Left forelimb (tissue), 1 donor: Measurements from ENCODE around the gene PARD3B.

Source experiments
- DNase-seq: peaks from one replicate; pipeline ENCODE4 v3.0.0-alpha.2; 2018; ENCODE audit warnings: low spot score

PARD3B gene

DNA sequence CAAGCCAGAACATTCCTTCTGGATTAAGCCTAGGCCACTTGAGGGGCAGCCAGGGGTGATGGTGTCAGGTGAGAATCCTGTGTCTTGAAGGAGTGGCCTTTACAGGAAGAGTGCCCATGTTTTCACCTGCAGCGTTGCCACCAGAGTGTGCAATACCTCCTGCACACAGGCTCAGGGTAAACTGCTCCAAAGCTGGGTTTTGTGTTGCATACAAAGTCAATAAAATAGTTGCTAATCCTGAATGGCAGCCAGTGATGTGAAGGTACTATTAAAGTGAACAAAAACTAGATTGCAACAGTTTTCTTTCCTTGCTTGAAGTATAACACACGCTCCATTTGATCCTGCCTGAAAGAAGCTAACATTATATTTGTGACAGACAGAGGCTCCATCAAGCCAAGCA, 1072.6 kb downstream of the PARD3B start:
- DNase-seq, result no peak

DNA sequence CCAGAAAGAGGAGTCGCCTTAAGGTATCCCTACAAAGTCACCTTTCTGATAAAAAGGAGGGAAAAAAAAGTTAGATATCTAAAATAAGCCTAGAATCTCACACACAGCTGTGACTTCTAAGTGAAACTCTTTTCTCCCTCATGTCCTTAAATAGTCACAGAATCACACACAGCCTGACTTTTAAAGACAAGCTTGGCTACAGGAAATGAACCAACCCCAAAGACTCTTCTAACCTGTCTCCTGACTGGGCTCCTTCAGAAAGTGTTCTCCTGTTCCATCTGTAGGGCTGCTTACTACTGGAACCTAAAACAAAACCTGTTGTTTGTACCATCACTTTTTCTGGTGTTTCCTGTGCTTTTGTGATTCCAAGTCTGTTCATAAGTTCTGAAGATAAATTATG, 1074.3 kb downstream of the PARD3B start:
- DNase-seq, result no peak

DNA sequence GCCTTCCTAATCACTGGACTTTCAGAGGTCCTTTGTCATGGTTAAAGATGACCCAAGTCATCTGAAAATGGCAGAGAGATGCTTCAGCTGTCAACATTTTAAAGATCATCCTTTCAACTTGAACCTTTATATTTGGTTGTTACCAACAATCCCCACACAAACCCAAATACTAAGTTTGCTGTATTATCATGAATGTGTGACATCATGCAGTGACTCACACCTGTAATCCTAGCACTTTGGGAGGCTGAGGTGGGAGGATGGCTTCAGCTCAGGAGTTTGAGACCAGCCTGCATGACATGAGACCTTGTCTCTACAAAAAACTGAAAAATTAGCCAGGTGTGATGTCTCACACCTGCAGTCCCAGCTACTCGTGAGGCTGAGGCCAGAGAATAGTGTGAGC, 1081.8 kb downstream of the PARD3B start:
- no peak for DNase-seq

DNA sequence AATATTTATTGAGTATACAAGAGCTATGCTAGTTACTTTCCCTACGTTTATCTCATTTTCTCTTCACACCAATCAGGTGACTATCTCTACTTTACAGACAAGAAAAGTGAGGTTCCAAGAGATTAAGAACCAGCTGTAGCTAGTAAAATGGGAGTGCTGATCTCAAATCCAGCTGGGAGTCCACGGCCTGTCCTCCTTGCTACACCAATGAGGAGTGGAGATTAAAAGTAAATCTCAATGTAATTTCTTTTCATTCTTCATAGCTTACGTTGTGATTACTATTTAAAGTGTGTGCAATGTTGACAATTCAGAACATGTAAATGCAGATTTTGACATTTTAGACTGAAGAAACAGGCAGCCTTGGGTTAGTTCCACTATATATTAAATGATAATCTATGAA, 1083.1 kb downstream of the PARD3B start:
- DNase-seq, result no peak

DNA sequence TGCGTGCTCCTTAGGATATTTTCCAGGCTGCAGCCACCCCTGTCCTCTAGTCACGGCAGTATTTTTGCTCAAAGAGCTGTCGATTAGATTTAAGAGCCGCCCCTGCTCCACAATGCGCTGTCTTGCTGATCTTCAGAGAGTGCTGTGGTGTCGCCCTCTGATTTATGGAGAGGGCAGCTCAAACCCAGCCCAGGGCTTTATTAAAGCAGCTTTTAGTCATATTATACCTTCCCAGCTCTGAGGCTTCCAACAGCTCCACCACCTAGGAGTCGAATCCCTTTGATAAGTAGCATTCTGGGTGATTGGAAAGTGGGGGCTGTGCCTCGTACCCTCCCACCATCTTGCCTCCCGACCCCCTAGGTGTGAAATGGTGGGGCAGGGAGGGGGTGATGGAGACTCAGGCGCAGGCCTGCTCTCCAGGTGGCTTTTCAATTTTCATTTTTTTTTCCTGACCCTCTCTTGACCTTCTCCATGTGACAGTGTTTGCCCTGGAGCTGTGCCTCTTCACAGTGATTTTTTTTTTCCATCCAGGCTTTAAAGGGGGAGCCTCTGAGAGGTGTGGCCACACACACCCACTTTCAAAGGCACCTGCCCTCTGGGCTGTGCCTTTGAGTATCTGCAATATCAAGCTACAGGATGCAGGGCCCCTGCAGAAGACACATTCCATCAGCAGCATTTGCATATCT, 1084.0 kb downstream of the PARD3B start:
- no peak for DNase-seq

DNA sequence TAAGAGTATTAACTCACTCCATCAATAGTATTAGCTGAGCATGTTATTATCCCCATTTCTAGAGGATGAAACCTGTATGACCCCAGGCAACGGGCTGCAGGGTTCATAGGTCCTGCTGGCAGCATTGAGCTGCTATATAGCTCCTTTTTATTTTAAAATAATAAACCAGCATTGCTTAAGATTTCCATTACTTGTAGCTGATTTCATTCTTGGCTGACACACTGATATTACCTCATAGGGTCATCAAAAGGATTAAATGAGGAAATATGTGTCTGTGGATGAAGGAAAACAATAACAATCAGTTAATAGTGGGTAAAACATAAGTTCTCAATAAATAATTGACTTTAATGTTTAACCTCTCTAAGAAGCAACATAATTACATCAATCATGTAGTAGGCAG, 1088.7 kb downstream of the PARD3B start:
- DNase-seq, result no peak

DNA sequence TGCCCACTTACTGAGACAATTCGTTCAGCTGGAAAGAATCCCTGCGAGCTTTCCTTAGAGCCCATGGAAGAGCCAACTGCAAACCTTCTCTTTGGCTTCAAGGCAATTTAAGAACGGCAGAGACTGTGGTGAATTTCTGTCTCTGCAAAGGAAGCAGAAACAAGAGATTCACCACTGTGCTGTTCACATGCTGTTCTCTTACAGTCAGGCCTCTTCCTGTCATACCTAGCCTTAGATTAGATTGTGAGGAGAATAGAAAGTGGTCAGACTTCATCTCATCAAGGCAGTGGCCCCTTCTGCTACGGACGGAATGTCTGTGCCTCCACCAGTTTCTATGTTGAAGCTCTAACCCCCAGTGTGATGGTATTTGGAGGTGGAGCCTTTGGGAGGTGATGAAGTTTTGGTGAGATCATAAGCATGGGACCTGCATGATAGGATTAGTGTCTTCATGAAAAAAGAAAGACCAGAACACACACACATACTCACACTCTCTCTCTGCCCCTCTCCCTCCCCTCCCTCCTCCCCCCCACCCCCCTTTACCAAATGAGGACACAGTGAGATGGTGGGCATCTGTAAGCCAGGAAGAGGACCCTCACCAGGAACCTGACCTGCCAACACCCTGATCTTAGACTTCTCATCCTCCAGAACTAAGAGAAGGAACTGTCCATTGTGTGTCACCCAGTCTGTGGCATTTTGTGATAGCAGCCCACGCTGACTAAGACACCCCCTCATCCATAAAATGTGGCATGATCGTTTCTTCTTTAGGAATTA, 1091.5 kb downstream of the PARD3B start:
- no peak for DNase-seq

DNA sequence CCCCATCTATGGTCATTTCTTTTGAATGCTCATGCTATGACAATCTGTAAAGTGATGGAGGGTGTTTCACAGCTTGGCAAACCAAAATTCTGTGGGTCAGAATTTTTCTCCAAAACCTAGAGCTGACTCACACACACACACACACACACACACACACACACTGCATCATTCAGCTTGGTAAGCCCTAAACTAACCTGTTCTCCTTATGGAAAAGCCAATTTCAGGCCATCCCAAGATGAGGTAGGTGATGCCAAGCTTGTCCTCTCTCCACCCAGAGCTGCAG, 1092.0 kb downstream of the PARD3B start:
- DNase-seq, result no peak

DNA sequence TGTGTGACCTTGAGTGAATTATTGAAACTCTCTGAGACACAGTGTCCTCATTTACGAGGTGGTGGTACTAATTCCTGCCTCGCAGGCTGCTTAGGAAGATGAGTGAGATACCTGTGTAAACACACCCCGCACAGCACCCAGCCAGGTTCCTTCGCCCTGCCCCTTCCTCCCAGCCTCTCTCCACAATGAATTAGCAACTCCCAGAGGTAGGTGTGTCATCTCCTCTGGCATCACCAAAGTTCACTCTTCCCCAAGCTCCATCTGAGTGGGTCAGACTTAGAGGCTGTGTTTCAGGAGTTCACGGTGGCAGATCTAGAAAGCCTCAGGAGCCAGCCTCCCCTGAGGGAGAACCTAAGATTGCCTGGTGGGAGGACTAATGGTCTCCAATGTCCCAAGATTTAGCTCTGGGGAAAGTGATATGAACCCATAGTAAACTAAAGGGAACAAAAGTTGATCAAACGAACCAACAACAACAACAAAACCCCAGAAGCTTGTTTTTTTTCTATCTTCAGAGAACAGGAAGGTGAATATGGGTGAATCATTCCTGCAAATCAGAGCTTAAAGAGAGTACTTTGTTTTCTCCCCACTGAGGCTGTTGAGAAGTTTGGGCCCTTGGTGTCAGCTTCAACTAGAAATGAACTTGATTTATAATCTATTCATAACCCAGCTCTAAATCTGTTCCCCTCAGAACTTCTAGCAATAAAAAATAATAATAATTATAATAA, 1092.7 kb downstream of the PARD3B start:
- no peak for DNase-seq

DNA sequence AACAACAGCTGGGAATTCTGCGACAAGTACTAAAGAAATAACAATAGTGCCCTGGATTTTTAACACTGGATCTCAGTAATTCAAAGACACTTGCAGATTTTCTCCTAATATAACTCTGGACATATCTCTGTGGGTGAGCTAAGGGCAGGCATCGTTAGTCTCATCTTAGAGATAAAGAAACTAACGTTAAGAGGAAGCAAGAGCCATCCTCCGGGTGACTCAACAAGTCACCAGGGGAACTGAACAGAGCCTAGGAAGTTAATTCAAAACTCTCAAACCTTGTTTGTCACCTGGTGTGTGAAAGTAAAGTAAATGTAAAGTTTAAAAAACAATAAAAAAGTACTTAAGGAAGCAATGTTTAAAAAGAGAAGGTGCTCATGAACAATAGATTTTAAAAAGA, 1095.4 kb downstream of the PARD3B start:
- DNase-seq, result no peak

DNA sequence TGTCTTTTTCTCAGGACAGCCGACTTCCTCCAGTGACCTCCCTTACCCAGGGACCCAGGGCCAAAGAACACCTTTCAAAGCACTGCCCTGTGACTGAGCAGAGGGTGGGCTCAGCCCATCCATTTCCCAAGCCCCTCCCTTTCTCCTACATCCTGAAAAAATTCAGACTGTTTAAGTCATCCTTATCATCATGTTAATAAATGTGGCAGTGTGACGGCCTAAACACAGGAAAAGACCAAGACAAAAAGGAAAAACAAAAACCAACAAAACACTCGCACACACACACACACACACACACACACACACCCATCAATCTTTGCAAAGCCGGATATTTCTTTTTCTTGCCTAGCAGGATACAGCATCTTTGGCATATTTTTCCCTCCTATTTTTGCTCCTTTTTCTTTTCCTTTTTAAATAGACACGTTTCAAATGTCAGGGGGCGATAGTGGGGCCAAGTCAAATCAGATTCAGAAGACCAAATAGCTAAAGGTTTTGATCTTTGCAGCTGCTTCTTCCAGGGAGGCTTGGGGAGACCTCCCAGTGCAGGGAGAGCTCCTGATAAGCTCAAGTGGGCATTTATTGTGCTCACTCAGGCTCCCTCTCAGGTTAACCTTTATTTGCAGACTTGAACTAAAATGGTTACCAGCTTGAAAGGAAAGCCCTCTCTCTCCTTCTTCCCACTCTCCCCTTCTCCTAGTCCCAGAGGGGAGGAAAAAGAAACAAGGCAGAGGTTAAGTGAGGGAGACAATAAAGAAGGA, 1097.5 kb downstream of the PARD3B start:
- DNase-seq, result no peak

DNA sequence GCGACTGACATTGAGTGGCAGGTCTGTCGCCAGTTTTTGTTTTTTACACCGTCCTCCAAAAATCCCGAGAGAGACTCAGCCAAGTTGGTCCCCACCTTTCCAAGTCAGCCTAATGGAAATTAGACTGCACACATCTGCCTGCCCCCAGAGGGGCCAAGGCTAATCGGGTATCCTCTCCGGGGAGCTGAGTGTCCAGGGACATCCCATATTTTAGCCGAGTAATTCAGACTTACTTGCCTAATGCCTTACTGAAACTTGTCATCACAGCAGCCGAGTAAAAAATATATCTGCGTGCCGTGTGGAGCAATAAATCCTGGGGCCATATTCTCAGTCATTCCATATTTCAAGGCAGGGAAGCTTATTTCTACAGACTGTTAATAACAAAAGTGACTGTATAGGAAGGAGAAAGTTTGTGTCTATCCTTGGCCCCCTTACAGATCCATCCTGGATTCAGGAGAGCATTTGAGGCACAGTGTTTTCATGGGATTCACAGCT, 1098.2 kb downstream of the PARD3B start:
- DNase-seq, result no peak

DNA sequence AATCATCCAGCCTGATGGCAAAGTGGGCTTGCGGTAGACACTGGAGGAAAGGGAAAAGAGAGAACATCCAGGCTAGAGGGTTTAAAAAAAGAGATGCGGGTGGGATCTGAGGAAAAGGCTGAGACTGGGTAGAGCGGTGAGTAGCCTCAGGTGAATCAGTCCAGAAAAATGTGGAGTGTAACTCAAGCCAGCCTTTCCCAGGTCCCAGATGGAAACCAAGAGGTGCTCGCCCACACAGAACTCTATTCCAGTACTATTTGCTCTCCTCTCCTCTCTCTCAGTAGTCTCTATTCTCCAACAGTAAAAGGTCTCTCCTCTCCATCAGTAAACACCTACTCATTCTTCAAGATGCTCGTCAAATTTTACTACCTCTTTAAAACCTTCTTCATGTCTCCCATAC, 1098.7 kb downstream of the PARD3B start:
- no peak for DNase-seq

DNA sequence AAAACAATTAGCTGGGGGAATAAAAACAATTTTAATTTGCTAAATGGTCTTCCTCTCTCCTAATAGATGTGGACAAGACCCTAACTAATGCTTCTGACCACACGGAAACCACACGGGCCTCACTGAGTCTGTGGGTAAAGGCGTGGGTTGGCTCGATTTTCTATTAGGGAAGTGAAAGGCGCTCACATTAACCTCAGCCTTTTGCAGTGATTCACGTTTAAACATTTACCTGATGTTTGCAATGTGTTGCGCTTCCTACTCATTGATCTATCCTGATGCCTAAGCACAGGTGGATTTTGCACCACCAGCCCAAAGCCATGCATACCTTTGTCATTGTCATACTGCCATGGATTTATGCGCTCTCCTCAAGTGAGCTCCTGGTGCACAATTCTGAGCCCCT, 1101.4 kb downstream of the PARD3B start:
- no peak for DNase-seq

DNA sequence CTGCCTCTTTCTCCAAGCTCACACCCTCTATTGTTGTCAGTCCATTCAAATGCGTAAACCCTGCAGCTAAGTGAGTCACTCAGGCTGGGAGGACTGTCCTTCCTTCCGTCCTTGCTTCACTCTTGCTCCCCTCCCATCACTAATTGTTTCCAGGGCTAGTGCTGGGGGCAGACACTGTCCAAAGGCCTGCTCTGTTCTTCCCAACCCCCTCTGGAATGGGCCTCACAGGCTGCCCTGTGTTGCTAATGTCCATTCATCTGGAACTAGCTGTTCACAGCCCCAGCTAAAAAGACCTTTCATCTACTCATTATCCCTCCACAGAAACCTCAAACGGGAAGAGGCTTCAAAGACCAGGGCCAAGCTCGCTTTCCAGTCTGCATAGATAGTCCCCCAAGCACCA, 1105.2 kb downstream of the PARD3B start:
- DNase-seq, result no peak

DNA sequence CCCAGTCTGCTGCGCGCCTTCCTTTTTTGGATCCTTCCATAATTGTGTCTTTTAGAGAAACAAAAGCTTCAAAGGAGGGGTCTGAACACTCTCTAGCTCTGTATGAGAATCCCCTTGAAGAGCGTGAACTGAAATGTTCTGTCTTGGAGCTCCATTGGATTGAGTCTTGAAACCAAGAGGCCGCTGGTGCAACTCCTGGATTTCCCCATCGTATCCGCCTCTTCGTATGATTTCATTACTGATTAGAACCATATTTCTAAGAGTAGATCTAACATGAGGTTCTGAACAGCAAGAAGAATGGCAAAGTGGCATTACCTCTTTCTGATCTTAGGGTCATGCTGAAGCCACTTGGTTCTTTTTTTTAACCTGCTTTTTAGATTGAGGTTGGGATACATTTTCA, 1105.7 kb downstream of the PARD3B start:
- DNase-seq, result no peak

DNA sequence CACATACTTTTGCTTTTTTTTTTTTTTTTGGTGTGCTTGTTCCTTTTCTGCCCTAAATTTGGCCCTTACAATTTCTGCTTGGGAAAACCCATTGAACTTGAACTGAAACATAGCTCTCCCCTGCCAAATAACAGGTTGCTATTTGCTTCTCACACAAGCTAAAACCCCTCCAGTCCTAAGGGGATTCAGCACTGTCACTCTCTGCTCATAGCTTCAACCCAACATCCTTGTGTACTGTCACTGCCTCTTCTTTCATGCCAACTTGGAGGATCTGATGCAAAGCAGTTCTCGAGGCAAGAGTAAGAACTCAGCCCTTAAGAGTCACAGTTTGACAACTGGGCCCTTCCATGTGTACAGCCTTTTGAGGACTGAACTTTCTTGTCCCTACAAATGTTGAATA, 1106.4 kb downstream of the PARD3B start:
- no peak for DNase-seq

DNA sequence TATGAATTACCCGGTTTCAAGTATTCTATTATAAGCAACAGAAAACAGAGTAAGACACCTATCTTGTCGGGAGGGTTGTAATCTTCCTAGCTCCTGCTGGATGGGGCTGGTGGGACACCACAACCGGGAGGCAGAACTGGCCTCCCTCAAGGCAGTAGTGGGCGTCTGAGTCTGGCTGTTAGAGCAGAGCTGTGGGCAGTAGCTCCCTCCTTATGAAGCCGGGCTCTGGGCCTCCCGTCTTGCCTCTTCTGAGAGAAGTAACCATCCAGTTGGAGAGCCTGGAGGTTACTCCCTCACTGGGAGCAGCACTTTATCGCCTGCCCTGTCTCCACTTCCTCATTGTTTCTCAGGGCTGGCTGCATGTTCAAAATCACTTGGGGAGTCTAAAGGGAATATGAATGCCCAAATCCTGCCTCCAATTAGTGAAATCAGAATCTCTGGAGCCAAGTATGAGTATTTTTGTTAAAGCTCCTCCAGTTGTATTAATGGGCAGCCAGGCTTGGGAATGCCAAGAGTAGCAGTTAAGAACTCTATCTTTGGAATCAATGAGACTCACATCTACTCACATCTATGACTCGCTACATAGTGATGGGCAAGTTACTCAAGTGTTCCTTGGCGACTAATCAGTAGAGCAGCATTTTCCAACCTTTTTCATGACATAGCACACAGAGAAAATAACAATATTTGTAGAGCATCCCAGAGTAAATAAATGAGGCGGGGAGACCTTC, 1109.8 kb downstream of the PARD3B start:
- DNase-seq, result no peak

DNA sequence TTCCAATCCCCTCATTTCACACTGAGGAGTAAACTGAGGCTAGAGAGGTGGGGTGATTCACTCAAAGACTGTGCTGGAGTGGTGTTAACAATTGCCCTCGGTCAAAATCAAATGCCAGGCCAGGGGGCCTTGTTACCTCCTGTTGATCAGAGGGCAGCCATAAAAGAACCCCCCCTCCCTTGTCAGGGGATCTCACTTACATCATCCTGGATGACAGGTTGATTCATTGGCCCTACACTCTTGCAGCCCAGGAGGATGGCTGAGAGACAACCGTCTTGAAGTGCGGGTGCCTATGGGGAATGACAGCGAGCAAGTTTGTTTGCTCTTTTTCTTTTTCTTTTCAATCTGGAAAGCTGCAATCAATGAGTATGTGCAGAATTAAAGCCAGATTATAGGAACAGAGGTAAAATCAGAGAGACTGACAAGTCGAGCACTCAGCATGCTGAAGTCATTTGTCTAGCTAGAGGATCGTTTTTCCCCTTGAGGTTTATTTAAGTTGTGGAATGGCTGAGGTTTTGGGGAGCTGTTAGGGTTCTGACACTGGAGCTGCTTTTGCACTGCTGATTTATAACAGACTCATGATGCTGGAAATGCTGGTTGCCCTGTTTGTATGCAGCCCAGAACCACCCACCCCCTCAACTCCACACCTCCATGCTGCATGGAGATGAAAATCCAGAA, 1110.6 kb downstream of the PARD3B start:
- DNase-seq, result no peak

DNA sequence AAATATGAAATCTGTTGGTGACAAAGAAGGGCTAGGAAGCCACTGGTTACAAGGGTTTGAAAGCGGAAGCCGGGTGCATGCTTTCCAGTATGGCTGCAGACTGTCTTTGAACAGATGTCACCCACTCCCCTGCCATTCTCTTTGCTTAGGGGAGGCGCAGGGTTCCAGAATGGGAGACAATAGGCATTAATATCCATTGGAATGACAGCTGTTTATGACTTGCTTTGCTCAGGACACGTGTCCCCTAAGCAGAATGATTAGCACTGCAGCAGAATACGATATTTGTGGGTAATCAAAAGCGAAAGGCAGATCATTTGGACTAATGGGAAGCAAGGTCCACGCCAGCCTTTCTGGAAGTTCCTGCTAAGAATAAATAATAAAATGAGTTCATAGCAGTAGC, 1111.2 kb downstream of the PARD3B start:
- DNase-seq, result no peak

DNA sequence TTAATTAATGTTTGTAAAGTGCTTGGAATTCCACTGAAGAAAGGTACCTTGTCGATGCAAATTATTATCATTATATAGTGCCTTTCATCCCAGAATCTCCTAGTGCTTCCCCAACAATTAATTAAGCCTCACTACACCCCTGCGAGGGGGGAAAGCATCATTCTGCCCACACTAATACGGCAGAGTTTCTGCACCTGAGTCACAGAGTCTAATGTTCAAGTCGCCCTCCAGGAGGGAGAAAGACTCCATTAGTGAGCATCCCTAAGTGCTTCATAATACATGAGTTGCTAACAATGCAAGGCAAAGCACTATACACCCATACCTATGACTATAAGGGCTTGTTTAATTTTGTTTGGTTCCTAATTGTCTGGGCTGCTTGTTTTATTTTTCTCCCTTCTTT, 1111.7 kb downstream of the PARD3B start:
- no peak for DNase-seq
